B cell (primary cell): ENCODE measurements around the gene ZCCHC24.

Source experiments
- EZH2 ChIP-seq: IDR thresholded peaks from 2 replicates; pipeline ENCODE4 v1.6.1; 2012; ENCODE audit warnings: borderline replicate concordance, low read depth, mild to moderate bottlenecking, moderate library complexity, low read length; ENCODE audit not compliant: insufficient read depth, poor library complexity, severe bottlenecking
- TF ChIP-seq, protein P1 (sequence below): fragments of 200-600 bp; IDR thresholded peaks from one replicate; pipeline ENCODE4 v1.8.0; 2022; ENCODE audit warnings: antibody characterized with exemption, mild to moderate bottlenecking

DNA sequence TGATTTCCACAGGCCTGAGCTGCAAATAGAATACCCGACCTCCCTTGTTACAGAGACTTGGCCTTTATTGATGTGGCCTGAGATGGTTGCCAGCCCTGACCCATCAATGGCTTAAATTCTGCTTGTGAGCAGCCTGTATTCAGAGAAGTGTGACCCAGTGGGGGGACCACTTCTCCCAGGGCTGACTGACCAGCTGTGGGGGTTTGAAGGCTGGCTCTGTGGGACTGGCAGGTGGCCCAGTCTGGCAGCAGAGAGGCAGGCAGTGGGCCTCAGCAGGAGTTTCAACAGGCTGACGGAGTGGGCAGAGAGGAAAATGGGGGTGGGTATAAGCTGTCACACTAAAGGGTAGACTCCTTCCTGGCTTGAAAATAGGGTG lies 110.3 kb downstream of the ZCCHC24 start:
- TF ChIP-seq, protein P1, sequence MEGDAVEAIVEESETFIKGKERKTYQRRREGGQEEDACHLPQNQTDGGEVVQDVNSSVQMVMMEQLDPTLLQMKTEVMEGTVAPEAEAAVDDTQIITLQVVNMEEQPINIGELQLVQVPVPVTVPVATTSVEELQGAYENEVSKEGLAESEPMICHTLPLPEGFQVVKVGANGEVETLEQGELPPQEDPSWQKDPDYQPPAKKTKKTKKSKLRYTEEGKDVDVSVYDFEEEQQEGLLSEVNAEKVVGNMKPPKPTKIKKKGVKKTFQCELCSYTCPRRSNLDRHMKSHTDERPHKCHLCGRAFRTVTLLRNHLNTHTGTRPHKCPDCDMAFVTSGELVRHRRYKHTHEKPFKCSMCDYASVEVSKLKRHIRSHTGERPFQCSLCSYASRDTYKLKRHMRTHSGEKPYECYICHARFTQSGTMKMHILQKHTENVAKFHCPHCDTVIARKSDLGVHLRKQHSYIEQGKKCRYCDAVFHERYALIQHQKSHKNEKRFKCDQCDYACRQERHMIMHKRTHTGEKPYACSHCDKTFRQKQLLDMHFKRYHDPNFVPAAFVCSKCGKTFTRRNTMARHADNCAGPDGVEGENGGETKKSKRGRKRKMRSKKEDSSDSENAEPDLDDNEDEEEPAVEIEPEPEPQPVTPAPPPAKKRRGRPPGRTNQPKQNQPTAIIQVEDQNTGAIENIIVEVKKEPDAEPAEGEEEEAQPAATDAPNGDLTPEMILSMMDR, result no peak
- no peak for TF ChIP-seq EZH2
